IMR-90 (cell line): Measurements from ENCODE around the gene PTN. TPM values are rescaled to one million over a fixed set of nuclear protein-coding genes. Genes with fewer than 3 reads are reported as not detected.

Experiments
- ATAC-seq: fragments of 200-7000 bp; cut with Tn5 transposase; 2 replicates; pipeline ENCODE4 v1.9.1; 2020; ENCODE audit warnings: low read depth, mild to moderate bottlenecking, moderate library complexity
- BruUV-seq: library from RNA; stranded (reverse); fragments of 400-500 nt; replicated peaks from 2 replicates; lab custom pipeline; 2021; lab: Mats Ljungman, UMichigan
- CTCF ChIA-PET: fragments of 300-600 bp; formaldehyde crosslinking; extraction: SDS; loops from one replicate; lab custom pipeline; 2021; ENCODE audit warnings: antibody characterized with exemption; lab: Yijun Ruan, JAX
- POLR2A ChIA-PET: fragments of 300-600 bp; sonication (Branson Sonifier 250); formaldehyde crosslinking; loops from one replicate; lab custom pipeline; 2022; ENCODE audit warnings: antibody characterized with exemption; ENCODE audit not compliant: unreplicated experiment; lab: Charles Lee
- DNase-seq: peaks from one replicate; pipeline ENCODE4 v3.0.0; 2013
- H2AFZ ChIP-seq: replicated peaks from 2 replicates; pipeline ENCODE3; 2013; ENCODE audit warnings: low read length, mild to moderate bottlenecking; ENCODE audit not compliant: poor library complexity
- H2AK5ac ChIP-seq: 2 replicates; pipeline ENCODE4 v1.6.1; 2013; ENCODE audit warnings: low read depth, low read length, inconsistent platforms
- H2AK9ac ChIP-seq: replicated peaks from 2 replicates; pipeline ENCODE3; 2013; ENCODE audit warnings: mild to moderate bottlenecking, low read depth, low read length, moderate library complexity; ENCODE audit not compliant: poor library complexity
- H2BK120ac ChIP-seq: 2 replicates; pipeline ENCODE4 v1.6.1; 2013; ENCODE audit warnings: low read depth, low read length, inconsistent platforms
- H2BK15ac ChIP-seq: 3 replicates; pipeline ENCODE4 v1.6.1; 2013; ENCODE audit warnings: low read depth, low read length, inconsistent platforms
- H2BK20ac ChIP-seq: 2 replicates; pipeline ENCODE4 v1.6.1; 2013; ENCODE audit warnings: low read depth, mild to moderate bottlenecking, inconsistent platforms, low read length, moderate library complexity
- H2BK5ac ChIP-seq: 2 replicates; pipeline ENCODE4 v1.6.1; 2013; ENCODE audit warnings: mild to moderate bottlenecking, low read depth, low read length, inconsistent platforms; ENCODE audit not compliant: poor library complexity, severe bottlenecking
- H3K14ac ChIP-seq: replicated peaks from 2 replicates; pipeline ENCODE4 v1.6.1; 2013; ENCODE audit warnings: low read depth, low read length, inconsistent platforms
- H3K18ac ChIP-seq: 2 replicates; pipeline ENCODE4 v1.6.1; 2013; ENCODE audit warnings: low read depth, low read length, control low read depth
- H3K23ac ChIP-seq: 2 replicates; pipeline ENCODE4 v1.6.1; 2013; ENCODE audit warnings: low read depth, low read length, inconsistent platforms
- H3K27ac ChIP-seq: 2 replicates; pipeline ENCODE4 v1.5.1; 2013; ENCODE audit warnings: mild to moderate bottlenecking, control low read depth, low read length; ENCODE audit not compliant: insufficient read depth
- H3K27me3 ChIP-seq: 2 replicates; pipeline ENCODE4 v1.6.1; 2013; ENCODE audit warnings: low read length; ENCODE audit not compliant: control insufficient read depth, insufficient read depth
- H3K36me3 ChIP-seq: 2 replicates; pipeline ENCODE4 v1.6.1; 2013; ENCODE audit warnings: low read length, mixed read lengths; ENCODE audit not compliant: control insufficient read depth, insufficient read depth
- H3K4ac ChIP-seq: 2 replicates; pipeline ENCODE4 v1.6.1; 2013; ENCODE audit warnings: low read depth, low read length, inconsistent platforms
- H3K4me1 ChIP-seq: 2 replicates; pipeline ENCODE4 v1.6.1; 2013; ENCODE audit warnings: low read length, mixed read lengths; ENCODE audit not compliant: control insufficient read depth, insufficient read depth
- H3K4me2 ChIP-seq: 2 replicates; pipeline ENCODE4 v1.6.1; 2013; ENCODE audit warnings: low read depth, mild to moderate bottlenecking, control low read depth, low read length, moderate library complexity
- H3K4me3 ChIP-seq: 2 replicates; pipeline ENCODE4 v1.5.1; 2013; ENCODE audit warnings: low read depth, mild to moderate bottlenecking, control low read depth, low read length, moderate library complexity; ENCODE audit not compliant: insufficient read depth
- H3K56ac ChIP-seq: 2 replicates; pipeline ENCODE4 v1.6.1; 2013; ENCODE audit warnings: low read length, inconsistent platforms; ENCODE audit not compliant: insufficient read depth; ENCODE audit errors: extremely low read depth
- H3K79me1 ChIP-seq, 2 experiments: 2 replicates each; pipeline ENCODE4 v1.6.1; 2013; ENCODE audit warnings: low read length in 2 of 2, inconsistent platforms in 1 of 2, low read depth in 1 of 2
- H3K9ac ChIP-seq: 2 replicates; pipeline ENCODE4 v1.6.1; 2013; ENCODE audit warnings: low read depth, low read length, control low read depth
- H3K9me1 ChIP-seq: 2 replicates; pipeline ENCODE4 v1.6.1; 2013; ENCODE audit warnings: low read length, inconsistent platforms; ENCODE audit not compliant: insufficient read depth
- H3K9me3 ChIP-seq: 2 replicates; pipeline ENCODE4 v1.6.1; 2013; ENCODE audit warnings: low read length; ENCODE audit not compliant: control insufficient read depth, insufficient read depth
- H4K20me1 ChIP-seq: 2 replicates; pipeline ENCODE4 v1.6.1; 2013; ENCODE audit warnings: low read length, inconsistent platforms; ENCODE audit not compliant: insufficient read depth
- H4K5ac ChIP-seq: 2 replicates; pipeline ENCODE4 v1.6.1; 2013; ENCODE audit warnings: mild to moderate bottlenecking, low read depth, low read length, control low read depth
- H4K8ac ChIP-seq, 2 experiments: 2 replicates each; pipeline ENCODE4 v1.6.1; 2013; ENCODE audit warnings: low read depth in 2 of 2, low read length in 2 of 2, control low read depth in 1 of 2, inconsistent platforms in 1 of 2
- H4K91ac ChIP-seq: 2 replicates; pipeline ENCODE4 v1.6.1; 2013; ENCODE audit warnings: low read depth, low read length, inconsistent platforms; ENCODE audit not compliant: insufficient read depth
- BHLHE40 ChIP-seq: fragments of 150-350 bp; IDR thresholded peaks from 2 replicates; pipeline ENCODE4 v1.6.1; 2016; ENCODE audit warnings: mild to moderate bottlenecking, low read depth, low read length
- ELK1 ChIP-seq: fragments of 150-350 bp; IDR thresholded peaks from 2 replicates; pipeline ENCODE4 v1.6.1; 2016; ENCODE audit warnings: low read depth, mild to moderate bottlenecking, low read length, moderate library complexity, borderline replicate concordance
- MAFK ChIP-seq: IDR thresholded peaks from 2 replicates; pipeline ENCODE4 v1.6.1; 2012; ENCODE audit warnings: low read depth, low read length, improper control_type of control experiment
- MXI1 ChIP-seq: IDR thresholded peaks from 2 replicates; pipeline ENCODE4 v1.6.1; 2012; ENCODE audit warnings: low read depth, mild to moderate bottlenecking, low read length, moderate library complexity, borderline replicate concordance
- NFE2L2 ChIP-seq: fragments of 150-350 bp; IDR thresholded peaks from 2 replicates; pipeline ENCODE4 v1.6.1; 2016; ENCODE audit warnings: low read depth, mild to moderate bottlenecking, low read length
- POLR2A ChIP-seq: IDR thresholded peaks from 2 replicates; pipeline ENCODE4 v1.6.1; 2012; ENCODE audit warnings: mild to moderate bottlenecking, low read depth, low read length
- RCOR1 ChIP-seq: IDR thresholded peaks from 2 replicates; pipeline ENCODE4 v1.6.1; 2012; ENCODE audit warnings: mild to moderate bottlenecking, low read length, improper control_type of control experiment; ENCODE audit not compliant: insufficient replicate concordance
- RFX5 ChIP-seq: IDR thresholded peaks from 2 replicates; pipeline ENCODE4 v1.8.0; 2012; ENCODE audit warnings: low read depth, mild to moderate bottlenecking, low read length, moderate library complexity
- WGBS, 2 experiments: methylation state at CpG; one replicate each; pipeline versions ENCODE4 v1.1.5 to v1.1.7; 2013; ENCODE audit warnings: missing lambda C conversion rate in 2 of 2; ENCODE audit not compliant: insufficient read length in 1 of 2; ENCODE audit errors: extremely low coverage in 2 of 2; 5-methylcytosine and 5-hydroxymethylcytosine counted together
- dilution Hi-C: fragments of 300-500 bp; cut with HindIII; formaldehyde crosslinking; loops from one replicate; pipeline ENCODE4 v1.14.3; 2018; ENCODE audit warnings: low sequenced_read_pairs; ENCODE audit not compliant: unreplicated experiment
- in situ Hi-C: fragments of 300-500 bp; cut with MboI; formaldehyde crosslinking; loops from 3 replicates; pipeline ENCODE4 v1.14.3; 2019; ENCODE audit warnings: low sequenced_read_pairs, inconsistent platforms, mixed read lengths
- intact Hi-C: fragments of 100-400 bp; cut with micrococcal nuclease; formaldehyde crosslinking; loops from 2 replicates; pipeline ENCODE4 v1.10.0; 2022
- polyA plus RNA-seq, 3 experiments: library from polyadenylated mRNA; depleted of rRNA; stranded (reverse); fragments of >200 nt; gene quantifications; 2 replicates each; pipeline ENCODE4 v1.2.3, GENCODE V29; 2012; ENCODE audit warnings: low replicate concordance in 1 of 3
- total RNA-seq: library from RNA; depleted of rRNA; stranded (reverse); fragments of >200 nt; gene quantifications from 2 replicates; pipeline ENCODE4 v1.2.3, GENCODE V29; 2012
- TF ChIP-seq, protein P1 (sequence below): conservative IDR thresholded peaks from 2 replicates; pipeline ENCODE4 v1.5.1; 2012; ENCODE audit warnings: mild to moderate bottlenecking, low read depth, low read length, improper control_type of control experiment

Gene PTN
- total and polyA plus RNA-seq, 2 of the 4 experiments (the other 2 are of a cell fraction), result 61.7 to 186 TPM

GRCh38 chr7:137258552-137258951 is 85.0 kb downstream of the PTN start:
- no peak overlapping the region for H2AFZ ChIP-seq
- H3K56ac ChIP-seq, result no peak overlapping the region
- no peak overlapping the region for H4K91ac ChIP-seq
- peaks cover 0 to 2% of the 10 kb centered on the region in 2 experiments; a peak in 1 of 4 replicates for H3K79me1 ChIP-seq
- H2AK5ac ChIP-seq, result no peak overlapping the region
- BruUV-seq, result no TSS peak
- ATAC-seq (no peak), DNase-seq (no peak)
- no peaks in the 10 kb centered on the region for H3K9me1 ChIP-seq
- no peak overlapping the region for H4K8ac ChIP-seq
- H3K36me3 ChIP-seq, result no peaks in the 10 kb centered on the region
- H3K27me3 ChIP-seq, result no peaks in the 10 kb centered on the region
- H3K4me1 ChIP-seq, result no peaks in the 10 kb centered on the region
- no peak overlapping the region for H2BK5ac ChIP-seq
- no peak overlapping the region for H3K14ac ChIP-seq
- intact Hi-C loops (no loop called here), in situ Hi-C loops (no loop called here), dilution Hi-C loops (no loop called here)
- no peak overlapping the region for H2BK120ac ChIP-seq
- H4K20me1 ChIP-seq, result no peaks in the 10 kb centered on the region
- no peak overlapping the region for H3K4me3 ChIP-seq
- TF ChIP-seq MAFK (no peak), ELK1 (no peak), BHLHE40 (no peak), RFX5 (no peak), MXI1 (no peak), NFE2L2 (no peak), RCOR1 (no peak), POLR2A (no peak)
- TF ChIP-seq, protein P1, sequence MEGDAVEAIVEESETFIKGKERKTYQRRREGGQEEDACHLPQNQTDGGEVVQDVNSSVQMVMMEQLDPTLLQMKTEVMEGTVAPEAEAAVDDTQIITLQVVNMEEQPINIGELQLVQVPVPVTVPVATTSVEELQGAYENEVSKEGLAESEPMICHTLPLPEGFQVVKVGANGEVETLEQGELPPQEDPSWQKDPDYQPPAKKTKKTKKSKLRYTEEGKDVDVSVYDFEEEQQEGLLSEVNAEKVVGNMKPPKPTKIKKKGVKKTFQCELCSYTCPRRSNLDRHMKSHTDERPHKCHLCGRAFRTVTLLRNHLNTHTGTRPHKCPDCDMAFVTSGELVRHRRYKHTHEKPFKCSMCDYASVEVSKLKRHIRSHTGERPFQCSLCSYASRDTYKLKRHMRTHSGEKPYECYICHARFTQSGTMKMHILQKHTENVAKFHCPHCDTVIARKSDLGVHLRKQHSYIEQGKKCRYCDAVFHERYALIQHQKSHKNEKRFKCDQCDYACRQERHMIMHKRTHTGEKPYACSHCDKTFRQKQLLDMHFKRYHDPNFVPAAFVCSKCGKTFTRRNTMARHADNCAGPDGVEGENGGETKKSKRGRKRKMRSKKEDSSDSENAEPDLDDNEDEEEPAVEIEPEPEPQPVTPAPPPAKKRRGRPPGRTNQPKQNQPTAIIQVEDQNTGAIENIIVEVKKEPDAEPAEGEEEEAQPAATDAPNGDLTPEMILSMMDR, result no peak
- no peak overlapping the region for H3K27ac ChIP-seq
- H2AK9ac ChIP-seq, result no peak overlapping the region
- H3K18ac ChIP-seq, result no peak overlapping the region
- no peak overlapping the region for H2BK15ac ChIP-seq
- ChIA-PET CTCF (interaction anchor here (1.2 kb wide), 1 partner anchor 29 kb away, joined by 3 read pairs; no protein-coding TSS in a partner anchor), POLR2A (no interaction called here)
- H2BK20ac ChIP-seq, result no peak overlapping the region
- H4K5ac ChIP-seq, result no peak overlapping the region
- no peaks in the 10 kb centered on the region for H3K9me3 ChIP-seq
- H3K23ac ChIP-seq, result no peak overlapping the region
- no peak overlapping the region for H3K4ac ChIP-seq
- H3K9ac ChIP-seq, result no peak overlapping the region
- H3K4me2 ChIP-seq, result no peak overlapping the region
- WGBS, 2 experiments, result no CpG with 5 or more reads among the region's 2 CpGs
